Coronary artery (tissue), 2 donors: Measurements from ENCODE around the gene HS3ST3B1.

Experiments used
- DNase-seq: peaks from one replicate; pipeline ENCODE4 v3.0.0-alpha.2; 2017; ENCODE audit warnings: low spot score
- H3K27ac ChIP-seq, 2 donors: fragments of 200-600 bp; sonication (generic); one replicate each; pipeline ENCODE4 v1.5.1; 2016 to 2019
- H3K4me3 ChIP-seq: fragments of 200-600 bp; sonication (generic); 2 replicates; pipeline ENCODE4 v1.5.1; 2016; ENCODE audit warnings: mild to moderate bottlenecking, moderate library complexity
- TF ChIP-seq, protein P1 (sequence below): fragments of 200-600 bp; sonication (generic); IDR thresholded peaks from one replicate; pipeline ENCODE4 v1.5.1; 2019; ENCODE audit warnings: antibody characterized with exemption

HS3ST3B1 gene

DNA sequence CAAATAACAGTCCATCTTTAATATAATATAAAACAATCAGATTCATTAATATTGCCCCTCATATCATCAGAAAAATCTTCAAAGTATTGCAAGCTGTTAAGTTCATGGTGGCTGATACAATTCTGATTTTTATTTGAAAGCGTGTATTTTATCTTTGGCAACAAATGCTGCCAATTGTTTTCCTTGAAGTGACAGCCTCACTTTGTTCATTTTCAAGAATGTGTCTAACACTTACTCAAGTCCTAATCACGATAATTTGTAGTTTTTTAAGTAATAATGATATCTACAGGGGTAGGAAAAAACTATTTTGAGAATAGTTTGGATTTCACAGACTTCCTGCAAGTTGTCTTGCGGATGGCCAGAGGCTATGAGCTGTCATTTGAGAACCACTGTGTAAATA, 75.8 kb downstream of the HS3ST3B1 start:
- Histone ChIP-seq H3K4me3 (no peak overlapping the region), H3K27ac (no peak overlapping the region)
- no peak for DNase-seq
- TF ChIP-seq, protein P1, sequence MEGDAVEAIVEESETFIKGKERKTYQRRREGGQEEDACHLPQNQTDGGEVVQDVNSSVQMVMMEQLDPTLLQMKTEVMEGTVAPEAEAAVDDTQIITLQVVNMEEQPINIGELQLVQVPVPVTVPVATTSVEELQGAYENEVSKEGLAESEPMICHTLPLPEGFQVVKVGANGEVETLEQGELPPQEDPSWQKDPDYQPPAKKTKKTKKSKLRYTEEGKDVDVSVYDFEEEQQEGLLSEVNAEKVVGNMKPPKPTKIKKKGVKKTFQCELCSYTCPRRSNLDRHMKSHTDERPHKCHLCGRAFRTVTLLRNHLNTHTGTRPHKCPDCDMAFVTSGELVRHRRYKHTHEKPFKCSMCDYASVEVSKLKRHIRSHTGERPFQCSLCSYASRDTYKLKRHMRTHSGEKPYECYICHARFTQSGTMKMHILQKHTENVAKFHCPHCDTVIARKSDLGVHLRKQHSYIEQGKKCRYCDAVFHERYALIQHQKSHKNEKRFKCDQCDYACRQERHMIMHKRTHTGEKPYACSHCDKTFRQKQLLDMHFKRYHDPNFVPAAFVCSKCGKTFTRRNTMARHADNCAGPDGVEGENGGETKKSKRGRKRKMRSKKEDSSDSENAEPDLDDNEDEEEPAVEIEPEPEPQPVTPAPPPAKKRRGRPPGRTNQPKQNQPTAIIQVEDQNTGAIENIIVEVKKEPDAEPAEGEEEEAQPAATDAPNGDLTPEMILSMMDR, result no peak

DNA sequence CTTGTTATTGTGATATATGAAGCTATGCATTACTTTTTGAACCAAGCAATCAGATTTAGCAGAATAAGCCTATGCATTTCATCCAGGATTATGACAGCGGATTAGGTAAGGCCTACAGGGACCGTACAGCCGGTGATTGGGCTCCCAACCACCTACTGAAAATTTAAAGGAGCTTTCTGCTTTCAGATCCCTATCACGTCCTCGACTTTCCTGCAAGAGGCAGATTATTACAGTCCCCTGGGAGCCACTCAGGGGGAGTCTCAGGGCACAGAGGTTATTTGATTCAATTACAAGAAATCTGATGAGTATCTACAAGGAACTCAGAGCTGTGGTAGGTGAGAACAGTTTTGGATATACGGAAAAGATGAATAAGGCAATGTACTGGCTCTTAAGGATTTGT, 80.7 kb downstream of the HS3ST3B1 start:
- TF ChIP-seq, protein P1, result no peak
- Histone ChIP-seq H3K27ac (no peak overlapping the region), H3K4me3 (no peak overlapping the region)
- DNase-seq, result no peak

GRCh38 chr17:14387036-14387435, 86.2 kb downstream of the HS3ST3B1 start:
- TF ChIP-seq, protein P1, result no peak

GRCh38 chr17:14389681-14390080, 88.8 kb downstream of the HS3ST3B1 start:
- TF ChIP-seq, protein P1, result no peak
- no peak overlapping the region for H3K27ac ChIP-seq
- DNase-seq, result no peak
- H3K4me3 ChIP-seq, result no peak overlapping the region

More at GRCh38 chr17:14387036-14387435, 86.2 kb downstream of the HS3ST3B1 start:
- H3K27ac ChIP-seq, result no peak overlapping the region
- H3K4me3 ChIP-seq, result no peak overlapping the region
- DNase-seq, result no peak

DNA sequence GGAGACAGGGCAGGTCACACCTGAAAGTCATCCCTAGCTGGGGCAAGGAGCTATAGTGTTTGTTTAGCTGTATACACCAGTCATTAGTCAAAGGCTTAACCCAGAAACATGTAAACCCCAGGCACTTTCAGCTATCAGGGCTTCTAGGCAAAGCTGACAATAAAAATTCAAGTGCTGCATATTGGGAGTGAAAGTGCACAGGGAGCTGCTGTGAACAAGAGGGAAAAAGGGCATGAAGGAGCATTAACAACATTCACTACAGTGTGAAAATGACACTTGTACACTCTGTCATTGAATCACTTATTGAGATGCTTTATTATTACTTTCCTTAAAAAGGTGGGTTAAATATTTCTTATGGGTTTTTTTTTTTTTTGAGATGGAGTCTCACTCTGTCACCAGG, 92.8 kb downstream of the HS3ST3B1 start:
- DNase-seq, result no peak
- TF ChIP-seq, protein P1, result no peak
- no peak overlapping the region for H3K4me3 ChIP-seq
- no peak overlapping the region for H3K27ac ChIP-seq

DNA sequence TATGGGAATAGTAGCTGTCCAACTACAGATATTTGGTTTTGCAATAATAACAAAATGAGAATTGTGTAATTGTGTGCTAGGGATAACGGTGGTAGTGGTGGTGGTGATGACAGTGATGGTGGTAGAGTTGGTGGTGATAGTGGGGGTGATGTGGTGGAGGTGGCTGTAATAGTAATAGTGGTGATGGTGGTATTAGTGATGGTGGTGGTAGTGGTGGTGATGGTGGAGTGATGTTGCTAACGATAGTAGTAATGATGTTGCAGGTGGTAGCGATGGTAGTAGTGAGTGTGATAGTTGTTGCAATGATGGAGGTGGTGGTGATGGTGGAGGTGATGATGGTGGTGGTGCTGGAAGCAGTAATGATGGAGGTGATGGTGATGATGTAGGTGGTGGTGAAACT, 94.4 kb downstream of the HS3ST3B1 start:
- Histone ChIP-seq H3K4me3 (no peak overlapping the region), H3K27ac (no peak overlapping the region)
- DNase-seq, result no peak
- TF ChIP-seq, protein P1, result no peak

DNA sequence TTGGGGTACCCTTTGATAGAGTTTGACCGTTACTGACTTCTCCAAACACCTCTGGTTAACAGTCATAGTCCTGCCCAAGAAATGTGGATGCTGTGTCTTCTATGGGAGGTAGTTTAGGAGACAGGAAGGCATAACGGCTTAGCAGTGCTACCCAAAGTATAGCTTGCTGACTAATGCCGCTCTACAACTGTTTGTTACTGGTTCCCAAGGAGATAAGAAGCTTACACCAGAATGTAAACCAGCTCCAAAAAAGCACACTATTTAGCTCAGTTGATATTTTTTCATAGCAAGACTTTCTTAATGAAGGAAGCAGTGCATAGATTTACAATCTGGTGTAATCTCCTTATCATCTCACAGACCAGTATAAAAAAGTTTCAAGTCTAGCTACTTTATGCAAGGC, 95.7 kb downstream of the HS3ST3B1 start:
- no peak overlapping the region for H3K27ac ChIP-seq
- H3K4me3 ChIP-seq, result no peak overlapping the region
- no peak for DNase-seq
- TF ChIP-seq, protein P1, result no peak
